HG02610 (cell line): ENCODE data around the gene KXD1.

Experiments
- ATAC-seq: cut with Tn5 transposase; IDR thresholded peaks from one replicate; pipeline ENCODE4 v1.9.1; 2021; ENCODE audit warnings: mild to moderate bottlenecking, moderate library complexity; ENCODE audit not compliant: unreplicated experiment

The KXD1 gene

DNA sequence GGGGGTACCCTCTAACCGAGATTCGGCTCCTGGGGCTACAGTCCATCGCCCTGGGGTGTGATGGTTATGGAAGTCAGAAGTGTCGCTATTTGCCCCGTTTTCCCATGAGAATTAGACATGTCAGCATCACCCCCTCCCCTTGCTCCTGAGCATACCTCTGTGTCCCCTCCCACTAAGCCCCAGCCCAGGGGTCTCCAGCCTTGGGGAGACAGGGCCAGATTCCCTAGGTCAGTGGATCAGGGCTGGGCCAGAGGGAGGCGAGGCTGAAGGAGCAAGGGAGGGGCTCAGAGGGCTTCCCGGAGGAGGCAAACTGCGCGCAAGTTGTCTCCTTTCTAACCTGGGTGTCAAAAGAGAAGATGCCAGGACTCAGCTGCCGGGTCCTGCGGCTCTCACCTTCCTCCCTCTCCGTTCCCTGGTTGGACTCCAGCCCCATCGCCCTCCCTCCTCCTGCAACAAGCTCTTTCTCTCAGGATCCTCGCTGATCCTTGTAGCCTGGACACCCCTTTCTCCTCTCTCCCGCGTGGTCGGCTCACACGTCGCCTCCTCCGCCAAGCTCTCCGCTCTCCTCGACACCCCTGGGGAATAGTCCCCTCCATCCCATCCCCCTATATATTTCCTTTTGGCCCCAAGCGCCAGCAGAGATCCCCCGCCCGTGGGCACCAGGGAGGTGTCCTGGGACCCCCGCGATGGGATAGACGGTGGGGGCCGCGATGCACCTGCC lies 54.5 kb downstream of the KXD1 start:
- no peak for ATAC-seq

GRCh38 chr19:18612772-18613588 lies 55.3 kb downstream of the KXD1 start, which contains the start of gene TMEM59L:
TMEM59L (plus strand) TSS chr19:18612870; CDS start chr19:18612959, 89 bp downstream.
- no peak for ATAC-seq

DNA sequence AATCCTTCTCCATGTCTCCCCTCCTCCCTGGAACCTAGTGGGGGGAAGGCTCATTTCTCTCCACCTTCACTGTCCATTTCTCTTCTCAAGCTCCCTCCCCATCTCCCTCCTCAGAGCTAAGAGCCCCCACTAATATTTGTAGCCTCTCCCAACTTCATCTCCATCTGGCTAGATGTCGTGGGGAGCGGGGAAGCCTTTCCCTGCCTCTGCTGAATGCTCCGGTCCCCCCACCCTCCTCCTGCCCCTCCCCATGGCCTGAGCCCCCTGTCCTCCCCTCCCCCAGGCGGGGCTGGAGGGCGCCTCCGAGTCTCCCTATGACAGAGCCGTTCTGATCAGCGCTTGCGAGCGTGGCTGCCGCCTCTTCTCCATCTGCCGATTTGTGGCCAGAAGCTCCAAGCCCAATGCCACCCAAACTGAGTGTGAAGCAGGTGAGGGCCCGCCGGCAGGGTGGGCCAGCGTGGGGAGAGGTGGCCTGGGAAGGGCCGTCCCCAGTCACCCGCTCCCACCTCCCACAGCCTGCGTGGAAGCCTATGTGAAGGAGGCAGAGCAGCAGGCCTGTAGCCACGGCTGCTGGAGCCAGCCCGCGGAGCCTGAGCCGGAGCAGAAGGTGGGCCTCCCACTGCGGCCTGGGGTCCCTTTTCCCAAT lies 56.0 kb downstream of the KXD1 start:
- ATAC-seq = no peak

DNA sequence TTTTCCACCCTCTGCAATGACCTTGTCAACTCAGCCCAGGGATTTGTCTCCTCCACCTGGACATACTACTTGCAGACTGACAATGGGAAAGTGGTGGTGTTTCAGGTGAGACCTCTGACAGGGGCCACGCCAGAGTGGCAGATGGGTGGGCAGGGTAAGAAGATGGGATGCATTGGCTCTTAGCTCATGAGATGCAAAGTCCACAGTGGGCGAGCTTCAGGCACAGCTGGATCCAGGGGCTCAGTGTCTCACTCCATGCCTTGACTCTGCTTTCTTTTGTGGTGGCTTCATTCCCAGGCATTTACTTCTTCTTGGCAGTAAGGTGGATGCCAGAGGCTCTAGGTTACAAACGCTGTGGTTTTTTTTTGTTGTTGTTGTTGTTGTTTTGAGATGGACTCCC lies 58.4 kb downstream of the KXD1 start:
- ATAC-seq = no peak

- no peak for ATAC-seq
Measured at GRCh38 chr19:18617562-18617961, 59.9 kb downstream of the KXD1 start.

GRCh38 chr19:18618236-18618635 lies 60.6 kb downstream of the KXD1 start:
- no peak for ATAC-seq
